IPS-18a (cell line): ENCODE measurements around the gene ZDHHC7.

Source experiments
- H3K27ac ChIP-seq: one replicate; pipeline ENCODE4 v1.5.1; 2013; ENCODE audit warnings: low read length
- H3K27me3 ChIP-seq: one replicate; pipeline ENCODE4 v1.6.1; 2013; ENCODE audit warnings: mild to moderate bottlenecking, low read length; ENCODE audit not compliant: control insufficient read depth, insufficient read depth
- H3K36me3 ChIP-seq: one replicate; pipeline ENCODE4 v1.6.1; 2013; ENCODE audit warnings: low read depth, low read length; ENCODE audit not compliant: control insufficient read depth
- H3K4me1 ChIP-seq: one replicate; pipeline ENCODE4 v1.6.1; 2013; ENCODE audit warnings: low read depth, low read length; ENCODE audit not compliant: control insufficient read depth
- H3K4me3 ChIP-seq: one replicate; pipeline ENCODE4 v1.5.1; 2013; ENCODE audit warnings: low read length
- H3K9ac ChIP-seq: one replicate; pipeline ENCODE4 v1.6.1; 2013; ENCODE audit warnings: mild to moderate bottlenecking, low read length, moderate library complexity
- H3K9me3 ChIP-seq: one replicate; pipeline ENCODE4 v1.6.1; 2013; ENCODE audit warnings: low read depth, low read length; ENCODE audit not compliant: control insufficient read depth

The ZDHHC7 gene

GRCh38 chr16:84985079-84986065 is 26.0 kb downstream of the ZDHHC7 start:
- H3K27me3 ChIP-seq: no peaks in the 10 kb centered on the region
- no peak overlapping the region for H3K9ac ChIP-seq
- peaks cover 35% of the 10 kb centered on the region for H3K36me3 ChIP-seq
- no peak overlapping the region for H3K4me3 ChIP-seq
- H3K4me1 ChIP-seq: no peaks in the 10 kb centered on the region
- no peak overlapping the region for H3K27ac ChIP-seq
- no peaks in the 10 kb centered on the region for H3K9me3 ChIP-seq

GRCh38 chr16:84982434-84982833 is 28.9 kb downstream of the ZDHHC7 start:
- Histone ChIP-seq H3K4me3 (no peak overlapping the region), H3K9ac (no peak overlapping the region), H3K27me3 (no peaks in the 10 kb centered on the region), H3K36me3 (peaks cover 39% of the 10 kb centered on the region), H3K4me1 (no peaks in the 10 kb centered on the region), H3K9me3 (no peaks in the 10 kb centered on the region), H3K27ac (no peak overlapping the region)

DNA sequence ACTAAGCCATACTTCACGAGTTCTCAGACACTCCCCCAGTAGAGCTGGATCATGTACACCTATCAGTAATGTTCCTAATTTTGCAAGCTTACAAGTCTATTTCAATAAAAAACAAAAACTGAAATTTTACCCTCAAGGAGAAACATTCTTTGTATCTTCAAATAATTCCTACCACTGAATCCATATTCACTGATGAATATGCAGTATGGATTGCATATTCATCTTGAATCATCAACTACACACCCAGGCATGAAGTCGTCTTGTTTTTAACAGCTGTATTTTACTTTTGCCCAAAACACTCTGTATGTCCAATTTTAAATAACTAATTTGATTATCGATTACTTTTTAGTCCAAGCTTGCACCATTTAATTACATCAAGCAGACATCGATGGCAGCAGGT is 31.8 kb downstream of the ZDHHC7 start:
- Histone ChIP-seq H3K9me3 (no peaks in the 10 kb centered on the region), H3K36me3 (peaks cover 49% of the 10 kb centered on the region)

GRCh38 chr16:84976644-84977400 is 34.5 kb downstream of the ZDHHC7 start:
- H3K4me3 ChIP-seq: no peak overlapping the region
- H3K27ac ChIP-seq: no peak overlapping the region
- no peaks in the 10 kb centered on the region for H3K27me3 ChIP-seq
- H3K9ac ChIP-seq: no peak overlapping the region
- no peaks in the 10 kb centered on the region for H3K4me1 ChIP-seq
- H3K9me3 ChIP-seq: no peaks in the 10 kb centered on the region
- H3K36me3 ChIP-seq: peaks cover 50% of the 10 kb centered on the region

More for the DNA sequence above, 31.8 kb downstream of the ZDHHC7 start:
- Histone ChIP-seq H3K27me3 (no peaks in the 10 kb centered on the region), H3K4me3 (no peak overlapping the region), H3K4me1 (no peaks in the 10 kb centered on the region), H3K27ac (no peak overlapping the region), H3K9ac (no peak overlapping the region)

DNA sequence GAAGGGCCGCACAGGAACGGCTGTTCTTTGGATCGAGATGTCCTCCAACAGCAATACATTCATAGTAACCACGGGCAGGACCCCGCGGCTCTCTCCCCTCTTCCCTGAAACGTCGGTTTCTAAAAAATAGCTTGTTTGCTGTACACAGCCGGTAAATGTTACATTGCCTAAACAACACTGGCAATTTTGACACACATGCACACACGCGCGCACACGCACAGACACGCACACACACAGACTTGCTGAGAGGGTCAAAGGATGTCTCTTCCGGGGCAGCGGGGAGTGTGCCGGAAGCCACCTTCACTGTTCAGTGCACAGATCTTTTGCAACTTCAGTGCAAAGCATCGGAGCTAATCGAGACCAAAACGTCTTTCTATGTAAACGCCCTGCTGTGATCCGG is 35.8 kb downstream of the ZDHHC7 start:
- Histone ChIP-seq H3K9ac (no peak overlapping the region), H3K4me3 (no peak overlapping the region), H3K27ac (no peak overlapping the region), H3K36me3 (peaks cover 38% of the 10 kb centered on the region), H3K9me3 (no peaks in the 10 kb centered on the region), H3K4me1 (no peaks in the 10 kb centered on the region), H3K27me3 (no peaks in the 10 kb centered on the region)

DNA sequence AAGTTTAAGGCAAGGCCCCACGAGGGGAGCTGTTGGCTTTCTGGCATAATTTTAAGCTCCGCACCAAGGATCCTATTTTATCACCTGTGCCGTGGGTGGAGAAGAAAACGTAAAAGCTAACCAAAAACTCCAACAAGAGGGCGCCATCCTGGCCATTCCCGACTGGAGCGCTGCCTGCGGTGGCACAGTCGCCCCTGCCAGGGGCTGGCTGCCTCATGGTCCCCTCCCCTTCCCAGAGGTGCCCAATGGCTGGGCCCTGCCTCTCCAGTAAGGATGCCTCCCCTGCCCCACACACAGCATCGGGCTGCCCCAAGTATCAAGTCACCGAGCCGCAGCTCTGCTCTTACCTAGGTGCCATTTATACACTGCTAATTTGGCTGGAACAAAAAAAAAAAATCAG is 36.3 kb downstream of the ZDHHC7 start:
- H3K9me3 ChIP-seq: no peaks in the 10 kb centered on the region
- no peaks in the 10 kb centered on the region for H3K4me1 ChIP-seq
- no peak overlapping the region for H3K27ac ChIP-seq
- H3K9ac ChIP-seq: no peak overlapping the region
- peaks cover 38% of the 10 kb centered on the region for H3K36me3 ChIP-seq
- no peaks in the 10 kb centered on the region for H3K27me3 ChIP-seq
- no peak overlapping the region for H3K4me3 ChIP-seq

GRCh38 chr16:84973776-84974523 is 37.4 kb downstream of the ZDHHC7 start:
- Histone ChIP-seq H3K36me3 (peaks cover 32% of the 10 kb centered on the region), H3K27ac (no peak overlapping the region)

DNA sequence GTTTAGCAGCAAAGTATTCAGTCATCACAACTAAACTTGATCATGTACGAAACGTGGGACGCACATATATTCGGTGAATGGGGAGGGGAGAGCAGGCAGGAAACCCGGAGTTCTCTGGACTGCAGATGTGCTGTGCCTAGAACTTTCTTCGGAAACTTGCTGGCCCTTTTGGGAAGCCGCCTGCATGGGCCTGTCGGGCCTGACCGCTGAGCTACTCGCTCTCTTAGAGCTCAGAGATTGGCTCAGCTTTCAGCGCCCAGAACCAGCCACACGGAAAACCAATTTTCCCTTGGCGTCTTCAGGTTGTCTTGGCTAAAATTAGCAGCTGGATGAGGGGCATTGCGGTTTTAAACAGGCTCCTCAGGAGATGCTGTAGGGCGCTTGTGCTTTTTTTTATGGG is 38.1 kb downstream of the ZDHHC7 start:
- Histone ChIP-seq H3K27ac (no peak overlapping the region), H3K9me3 (no peaks in the 10 kb centered on the region), H3K27me3 (no peaks in the 10 kb centered on the region), H3K4me1 (no peaks in the 10 kb centered on the region), H3K4me3 (no peak overlapping the region), H3K36me3 (peaks cover 29% of the 10 kb centered on the region), H3K9ac (no peak overlapping the region)

More at GRCh38 chr16:84973776-84974523, 37.4 kb downstream of the ZDHHC7 start:
- H3K9me3 ChIP-seq: no peaks in the 10 kb centered on the region
- no peaks in the 10 kb centered on the region for H3K4me1 ChIP-seq
- H3K27me3 ChIP-seq: no peaks in the 10 kb centered on the region
- no peak overlapping the region for H3K9ac ChIP-seq
- no peak overlapping the region for H3K4me3 ChIP-seq

DNA sequence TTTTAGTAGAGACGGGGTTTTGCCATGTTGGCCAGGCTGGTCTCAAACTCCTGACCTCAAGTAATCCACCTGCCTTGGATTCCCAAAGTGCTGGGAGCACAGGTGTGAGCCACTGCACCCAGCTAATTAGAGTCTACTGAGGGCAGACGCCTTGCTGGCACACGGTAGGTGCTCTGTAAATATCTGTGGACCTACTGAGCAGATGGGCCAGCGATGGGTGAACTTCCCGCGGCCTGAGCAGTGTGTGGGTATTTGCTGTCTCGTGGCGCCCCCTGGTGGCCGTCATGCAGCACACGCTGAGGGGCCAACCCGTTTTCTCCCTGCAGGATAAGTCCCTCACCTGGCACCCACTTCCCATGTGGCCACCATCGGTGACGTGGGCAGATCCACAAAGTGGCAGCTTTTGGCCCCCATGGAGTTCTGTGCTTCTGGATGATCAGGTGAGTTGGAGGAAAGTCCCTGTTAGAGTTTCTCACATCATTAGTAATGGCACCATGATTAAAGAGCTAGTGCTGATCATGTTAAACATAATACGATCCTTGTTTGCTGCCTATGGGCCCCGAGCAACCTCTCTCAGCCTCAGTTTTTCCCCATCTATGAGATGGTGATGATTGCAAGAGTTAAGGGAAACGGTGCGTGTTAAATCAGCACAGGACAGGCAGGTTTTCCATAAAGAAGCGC is 40.7 kb downstream of the ZDHHC7 start:
- Histone ChIP-seq H3K36me3 (peaks cover 7% of the 10 kb centered on the region), H3K4me1 (no peaks in the 10 kb centered on the region), H3K27me3 (no peaks in the 10 kb centered on the region), H3K4me3 (no peak overlapping the region), H3K9ac (no peak overlapping the region), H3K9me3 (no peaks in the 10 kb centered on the region), H3K27ac (no peak overlapping the region)

DNA sequence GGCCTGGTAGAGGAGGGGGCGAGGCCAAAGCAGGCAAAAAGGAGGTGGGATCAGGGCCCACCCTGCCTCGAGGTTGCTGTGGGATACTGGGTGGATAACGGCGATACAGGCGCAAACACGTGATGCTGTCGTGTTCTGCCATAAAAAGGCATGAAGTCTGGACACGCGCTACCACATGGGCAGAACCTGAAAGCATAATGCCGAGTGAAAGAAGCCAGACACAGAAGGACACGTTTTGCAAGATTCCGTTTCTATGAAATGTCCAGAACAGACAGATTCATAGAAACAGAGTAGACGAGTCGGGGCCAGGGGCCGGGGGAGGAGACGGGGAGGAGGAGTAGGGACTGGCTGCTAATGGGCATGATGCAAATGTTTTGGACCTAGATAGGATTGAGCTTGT is 43.5 kb downstream of the ZDHHC7 start:
- no peak overlapping the region for H3K4me3 ChIP-seq
- no peak overlapping the region for H3K27ac ChIP-seq
- H3K4me1 ChIP-seq: no peaks in the 10 kb centered on the region
- no peaks in the 10 kb centered on the region for H3K27me3 ChIP-seq
- no peak overlapping the region for H3K9ac ChIP-seq
- H3K9me3 ChIP-seq: no peaks in the 10 kb centered on the region
- no peaks in the 10 kb centered on the region for H3K36me3 ChIP-seq
